GM23338 (cell line): ENCODE data around the gene TMEM53. TPM values are rescaled to one million over a fixed set of nuclear protein-coding genes. Genes with fewer than 3 reads are reported as not detected.

Experiments used
- ATAC-seq: fragments of 200-7000 bp; cut with Tn5 transposase; 3 replicates; pipeline ENCODE4 v1.9.1; 2020
- DNase-seq: peaks from one replicate; pipeline ENCODE4 v3.0.0-alpha.2; 2015; ENCODE audit warnings: low spot score
- H2AFZ ChIP-seq: fragments of 200-600 bp; sonication (generic); 2 replicates; pipeline ENCODE4 v1.8.0; 2016; ENCODE audit warnings: antibody characterized with exemption, mild to moderate bottlenecking, moderate library complexity
- H3F3A ChIP-seq: fragments of 200-600 bp; sonication (generic); replicated peaks from 2 replicates; pipeline ENCODE4 v1.8.0; 2017; ENCODE audit warnings: antibody characterized with exemption, mixed run types, low read depth
- H3K27ac ChIP-seq: fragments of 200-600 bp; sonication (generic); 2 replicates; pipeline ENCODE4 v1.6.1; 2016; ENCODE audit warnings: low read depth
- H3K27me3 ChIP-seq: fragments of 200-600 bp; sonication (generic); 2 replicates; pipeline ENCODE4 v1.8.0; 2016; ENCODE audit warnings: mild to moderate bottlenecking, mixed run types, moderate library complexity; ENCODE audit not compliant: insufficient read depth
- H3K36me3 ChIP-seq: fragments of 200-600 bp; sonication (generic); 2 replicates; pipeline ENCODE4 v1.8.0; 2016; ENCODE audit warnings: mild to moderate bottlenecking; ENCODE audit not compliant: insufficient read depth
- H3K4me1 ChIP-seq: fragments of 200-600 bp; sonication (generic); 2 replicates; pipeline ENCODE4 v1.8.0; 2016; ENCODE audit warnings: mild to moderate bottlenecking, moderate library complexity; ENCODE audit not compliant: insufficient read depth
- H3K4me2 ChIP-seq: fragments of 200-600 bp; sonication (generic); 2 replicates; pipeline ENCODE4 v1.7.1; 2017; ENCODE audit warnings: mixed run types
- H3K4me3 ChIP-seq: fragments of 200-600 bp; sonication (generic); 2 replicates; pipeline ENCODE4 v1.6.1; 2016; ENCODE audit warnings: mixed run types
- H3K79me2 ChIP-seq: fragments of 200-600 bp; sonication (generic); replicated peaks from 2 replicates; pipeline ENCODE4 v1.8.0; 2017; ENCODE audit warnings: mild to moderate bottlenecking; ENCODE audit not compliant: insufficient read depth
- H3K9me2 ChIP-seq: fragments of 200-600 bp; sonication (generic); 2 replicates; pipeline ENCODE4 v1.8.0; 2017; ENCODE audit not compliant: insufficient read depth
- H4K20me1 ChIP-seq: fragments of 200-600 bp; sonication (generic); replicated peaks from 2 replicates; pipeline ENCODE4 v1.8.0; 2017; ENCODE audit warnings: mild to moderate bottlenecking; ENCODE audit not compliant: insufficient read depth
- H3K27ac Mint-ChIP-seq: 2 replicates; pipeline ENCODE4 v1.8.0; 2020; ENCODE audit warnings: inconsistent platforms, mild to moderate bottlenecking, moderate library complexity, mixed read lengths
- H3K27me3 Mint-ChIP-seq: 3 replicates; pipeline ENCODE4 v1.8.0; 2022; ENCODE audit warnings: low read depth, mild to moderate bottlenecking, moderate library complexity, mixed read lengths, inconsistent platforms; ENCODE audit not compliant: insufficient read depth, poor library complexity
- H3K36me3 Mint-ChIP-seq: 3 replicates; pipeline ENCODE4 v1.8.0; 2021; ENCODE audit warnings: low read depth, mild to moderate bottlenecking, inconsistent platforms, moderate library complexity, mixed read lengths
- H3K4me1 Mint-ChIP-seq: 3 replicates; pipeline ENCODE4 v1.8.0; 2020; ENCODE audit warnings: mild to moderate bottlenecking, inconsistent platforms, mixed read lengths
- H3K4me3 Mint-ChIP-seq: 3 replicates; pipeline ENCODE4 v1.8.0; 2021; ENCODE audit warnings: moderate library complexity, mild to moderate bottlenecking, inconsistent platforms, mixed read lengths
- H3K9me3 Mint-ChIP-seq: 3 replicates; pipeline ENCODE4 v1.8.0; 2020; ENCODE audit warnings: moderate library complexity, mild to moderate bottlenecking, inconsistent platforms, mixed read lengths
- CTCF ChIP-seq, 2 experiments: fragments of 200-600 bp in 1 of 2; sonication (generic) in 1 of 2; conservative IDR thresholded peaks; 2 replicates each; pipeline versions ENCODE4 v1.5.1 to v1.6.1; 2016 to 2017; ENCODE audit warnings: antibody characterized with exemption in 2 of 2, low read depth in 2 of 2, mild to moderate bottlenecking in 2 of 2, moderate library complexity in 1 of 2
- EZH2phosphoT487 ChIP-seq: fragments of 200-600 bp; sonication (generic); IDR thresholded peaks from one replicate; pipeline ENCODE4 v1.8.1; 2018; ENCODE audit warnings: antibody characterized with exemption; ENCODE audit not compliant: unreplicated experiment
- JUNB ChIP-seq: IDR thresholded peaks from one replicate; pipeline ENCODE4 v1.6.1; 2016; ENCODE audit warnings: antibody characterized with exemption; ENCODE audit not compliant: unreplicated experiment
- NANOG ChIP-seq: IDR thresholded peaks from 2 replicates; pipeline ENCODE4 v1.6.1; 2016; ENCODE audit warnings: antibody characterized with exemption, borderline replicate concordance
- POLR2AphosphoS5 ChIP-seq: IDR thresholded peaks from 2 replicates; pipeline ENCODE4 v1.6.1; 2016; ENCODE audit warnings: antibody characterized with exemption, low read depth
- ZNF331 ChIP-seq: fragments of 250-450 bp; sonication (Bioruptor Pico); IDR thresholded peaks from 2 replicates; pipeline ENCODE4 v1.5.0; 2020; ENCODE audit warnings: low read depth, mild to moderate bottlenecking, moderate library complexity
- polyA plus RNA-seq: library from polyadenylated mRNA; unstranded; fragments of >200 nt; fragmentation: Nextera tagmentation; extraction: Ambion mirVana; gene quantifications from 2 replicates; pipeline ENCODE4 v1.2.1, GENCODE V29; 2016
- total RNA-seq: library from RNA; depleted of rRNA; stranded (reverse); fragments of >200 nt; shearing (Covaris generic); gene quantifications from 2 replicates; pipeline ENCODE4 v1.2.3, GENCODE V29; 2014
- TF ChIP-seq, protein P1 (sequence below): fragments of 250-450 bp; sonication (Bioruptor Pico); IDR thresholded peaks from 2 replicates; pipeline ENCODE4 v1.5.0; 2020; ENCODE audit warnings: mild to moderate bottlenecking, moderate library complexity

TMEM53 gene
- total and polyA plus RNA-seq, 2 experiments from 2014 or later = 15.4 to 20.8 TPM

- TF ChIP-seq EZH2phosphoT487 (no peak), NANOG (no peak)
- TF ChIP-seq, protein P1, sequence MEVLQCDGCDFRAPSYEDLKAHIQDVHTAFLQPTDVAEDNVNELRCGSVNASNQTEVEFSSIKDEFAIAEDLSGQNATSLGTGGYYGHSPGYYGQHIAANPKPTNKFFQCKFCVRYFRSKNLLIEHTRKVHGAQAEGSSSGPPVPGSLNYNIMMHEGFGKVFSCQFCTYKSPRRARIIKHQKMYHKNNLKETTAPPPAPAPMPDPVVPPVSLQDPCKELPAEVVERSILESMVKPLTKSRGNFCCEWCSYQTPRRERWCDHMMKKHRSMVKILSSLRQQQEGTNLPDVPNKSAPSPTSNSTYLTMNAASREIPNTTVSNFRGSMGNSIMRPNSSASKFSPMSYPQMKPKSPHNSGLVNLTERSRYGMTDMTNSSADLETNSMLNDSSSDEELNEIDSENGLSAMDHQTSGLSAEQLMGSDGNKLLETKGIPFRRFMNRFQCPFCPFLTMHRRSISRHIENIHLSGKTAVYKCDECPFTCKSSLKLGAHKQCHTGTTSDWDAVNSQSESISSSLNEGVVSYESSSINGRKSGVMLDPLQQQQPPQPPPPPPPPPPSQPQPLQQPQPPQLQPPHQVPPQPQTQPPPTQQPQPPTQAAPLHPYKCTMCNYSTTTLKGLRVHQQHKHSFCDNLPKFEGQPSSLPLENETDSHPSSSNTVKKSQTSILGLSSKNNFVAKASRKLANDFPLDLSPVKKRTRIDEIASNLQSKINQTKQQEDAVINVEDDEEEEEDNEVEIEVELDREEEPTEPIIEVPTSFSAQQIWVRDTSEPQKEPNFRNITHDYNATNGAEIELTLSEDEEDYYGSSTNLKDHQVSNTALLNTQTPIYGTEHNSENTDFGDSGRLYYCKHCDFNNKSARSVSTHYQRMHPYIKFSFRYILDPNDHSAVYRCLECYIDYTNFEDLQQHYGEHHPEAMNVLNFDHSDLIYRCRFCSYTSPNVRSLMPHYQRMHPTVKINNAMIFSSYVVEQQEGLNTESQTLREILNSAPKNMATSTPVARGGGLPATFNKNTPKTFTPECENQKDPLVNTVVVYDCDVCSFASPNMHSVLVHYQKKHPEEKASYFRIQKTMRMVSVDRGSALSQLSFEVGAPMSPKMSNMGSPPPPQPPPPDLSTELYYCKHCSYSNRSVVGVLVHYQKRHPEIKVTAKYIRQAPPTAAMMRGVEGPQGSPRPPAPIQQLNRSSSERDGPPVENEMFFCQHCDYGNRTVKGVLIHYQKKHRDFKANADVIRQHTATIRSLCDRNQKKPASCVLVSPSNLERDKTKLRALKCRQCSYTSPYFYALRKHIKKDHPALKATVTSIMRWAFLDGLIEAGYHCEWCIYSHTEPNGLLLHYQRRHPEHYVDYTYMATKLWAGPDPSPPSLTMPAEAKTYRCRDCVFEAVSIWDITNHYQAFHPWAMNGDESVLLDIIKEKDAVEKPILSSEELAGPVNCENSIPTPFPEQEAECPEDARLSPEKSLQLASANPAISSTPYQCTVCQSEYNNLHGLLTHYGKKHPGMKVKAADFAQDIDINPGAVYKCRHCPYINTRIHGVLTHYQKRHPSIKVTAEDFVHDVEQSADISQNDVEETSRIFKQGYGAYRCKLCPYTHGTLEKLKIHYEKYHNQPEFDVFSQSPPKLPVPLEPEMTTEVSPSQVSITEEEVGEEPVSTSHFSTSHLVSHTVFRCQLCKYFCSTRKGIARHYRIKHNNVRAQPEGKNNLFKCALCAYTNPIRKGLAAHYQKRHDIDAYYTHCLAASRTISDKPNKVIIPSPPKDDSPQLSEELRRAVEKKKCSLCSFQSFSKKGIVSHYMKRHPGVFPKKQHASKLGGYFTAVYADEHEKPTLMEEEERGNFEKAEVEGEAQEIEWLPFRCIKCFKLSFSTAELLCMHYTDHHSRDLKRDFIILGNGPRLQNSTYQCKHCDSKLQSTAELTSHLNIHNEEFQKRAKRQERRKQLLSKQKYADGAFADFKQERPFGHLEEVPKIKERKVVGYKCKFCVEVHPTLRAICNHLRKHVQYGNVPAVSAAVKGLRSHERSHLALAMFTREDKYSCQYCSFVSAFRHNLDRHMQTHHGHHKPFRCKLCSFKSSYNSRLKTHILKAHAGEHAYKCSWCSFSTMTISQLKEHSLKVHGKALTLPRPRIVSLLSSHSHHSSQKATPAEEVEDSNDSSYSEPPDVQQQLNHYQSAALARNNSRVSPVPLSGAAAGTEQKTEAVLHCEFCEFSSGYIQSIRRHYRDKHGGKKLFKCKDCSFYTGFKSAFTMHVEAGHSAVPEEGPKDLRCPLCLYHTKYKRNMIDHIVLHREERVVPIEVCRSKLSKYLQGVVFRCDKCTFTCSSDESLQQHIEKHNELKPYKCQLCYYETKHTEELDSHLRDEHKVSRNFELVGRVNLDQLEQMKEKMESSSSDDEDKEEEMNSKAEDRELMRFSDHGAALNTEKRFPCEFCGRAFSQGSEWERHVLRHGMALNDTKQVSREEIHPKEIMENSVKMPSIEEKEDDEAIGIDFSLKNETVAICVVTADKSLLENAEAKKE (CRISPR knock-in tag) = no peak
These were observed 9.4 kb downstream of the TMEM53 start (continued) for GRCh38 chr1:44664730-44665370.

DNA sequence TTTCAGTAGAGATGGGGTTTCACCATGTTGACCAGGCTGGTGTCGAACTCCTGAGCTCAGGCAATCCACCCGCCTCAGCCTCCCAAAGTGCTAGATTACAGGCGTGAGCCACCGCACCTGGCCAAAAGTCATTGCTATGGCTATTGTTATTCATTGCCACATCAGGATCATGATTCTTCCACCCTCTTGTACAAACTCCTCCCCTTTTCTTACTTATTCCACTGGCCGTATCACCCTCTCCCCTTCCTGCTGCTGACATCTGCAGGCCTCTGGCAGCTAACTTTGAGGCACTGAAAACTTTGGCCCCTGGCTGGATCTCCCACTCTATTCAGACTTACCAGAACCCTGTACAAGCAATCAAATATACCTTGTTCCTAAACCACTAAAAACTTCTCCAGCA, 10.9 kb downstream of the TMEM53 start:
- H3K79me2 ChIP-seq = no peaks in the 10 kb centered on the region
- no peaks in the 10 kb centered on the region for H3F3A ChIP-seq
- H3K36me3 ChIP-seq = no peaks in the 10 kb centered on the region
- no peaks in the 10 kb centered on the region for H3K36me3 Mint-ChIP-seq
- no peaks in the 10 kb centered on the region for H3K27me3 ChIP-seq
- H2AFZ ChIP-seq = no peak overlapping the region
- no peaks in the 10 kb centered on the region for H3K9me3 Mint-ChIP-seq
- H3K27ac ChIP-seq = no peak overlapping the region
- no peak overlapping the region; the same call in 2 of the 3 replicates for H3K4me3 Mint-ChIP-seq
- H3K27me3 Mint-ChIP-seq = no peaks in the 10 kb centered on the region
- H3K27ac Mint-ChIP-seq = no peak overlapping the region
- H4K20me1 ChIP-seq = no peaks in the 10 kb centered on the region
- H3K4me2 ChIP-seq = no peak overlapping the region
- ATAC-seq (no peak), DNase-seq (no peak)
- no peak overlapping the region for H3K4me3 ChIP-seq
- H3K9me2 ChIP-seq = no peaks in the 10 kb centered on the region
- H3K4me1 ChIP-seq = no peaks in the 10 kb centered on the region
- H3K4me1 Mint-ChIP-seq = peaks cover 9% of the 10 kb centered on the region
- TF ChIP-seq JUNB = no peak
- TF ChIP-seq POLR2AphosphoS5 = no peak
- no peak for TF ChIP-seq CTCF (conservative IDR thresholded peaks at IDR 0.05; ENCODE audit: low read depth in 2 of 2)
- no peak for TF ChIP-seq NANOG
- TF ChIP-seq, protein P1 (CRISPR knock-in tag) = no peak
- TF ChIP-seq ZNF331 = no peak
- TF ChIP-seq EZH2phosphoT487 = no peak
